ENCODE data around the gene RCSD1.

DNA sequence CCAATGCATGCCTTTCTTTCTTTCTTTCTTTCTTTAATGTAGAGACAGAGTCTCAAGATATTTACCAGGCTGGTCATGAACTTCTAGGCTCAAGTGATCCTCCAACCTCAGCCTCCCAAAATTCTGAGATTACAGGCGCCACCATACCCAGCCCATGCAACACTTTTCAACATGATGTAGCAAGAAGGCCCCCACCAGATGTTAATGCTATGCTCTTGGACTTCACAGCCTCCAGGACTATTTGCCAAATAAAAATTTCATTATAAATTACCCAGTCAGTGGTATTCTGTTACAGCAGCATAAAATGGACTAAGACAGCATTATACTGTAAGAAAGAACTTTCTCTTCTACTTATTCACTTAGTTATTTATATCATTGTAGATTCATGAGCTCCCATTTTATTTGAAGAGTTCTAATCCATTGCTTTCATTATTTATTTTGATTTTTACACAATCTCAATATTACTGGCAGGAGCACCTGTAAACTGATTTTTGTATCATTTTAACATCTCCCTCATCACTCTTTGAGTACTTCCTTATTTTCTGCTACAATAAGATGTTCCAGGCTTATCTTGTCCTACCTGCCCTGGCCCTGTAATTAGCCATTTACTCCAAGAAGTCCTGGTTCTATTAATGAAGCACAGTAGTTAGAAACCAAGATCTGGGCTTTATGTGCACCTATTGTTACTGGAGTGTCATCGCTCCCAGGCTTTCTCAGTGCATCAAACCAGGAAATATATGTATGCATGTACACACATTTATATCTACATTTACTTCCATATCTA is 4.8 kb upstream of the RCSD1 start:
- TF ChIP-seq, protein P1, sequence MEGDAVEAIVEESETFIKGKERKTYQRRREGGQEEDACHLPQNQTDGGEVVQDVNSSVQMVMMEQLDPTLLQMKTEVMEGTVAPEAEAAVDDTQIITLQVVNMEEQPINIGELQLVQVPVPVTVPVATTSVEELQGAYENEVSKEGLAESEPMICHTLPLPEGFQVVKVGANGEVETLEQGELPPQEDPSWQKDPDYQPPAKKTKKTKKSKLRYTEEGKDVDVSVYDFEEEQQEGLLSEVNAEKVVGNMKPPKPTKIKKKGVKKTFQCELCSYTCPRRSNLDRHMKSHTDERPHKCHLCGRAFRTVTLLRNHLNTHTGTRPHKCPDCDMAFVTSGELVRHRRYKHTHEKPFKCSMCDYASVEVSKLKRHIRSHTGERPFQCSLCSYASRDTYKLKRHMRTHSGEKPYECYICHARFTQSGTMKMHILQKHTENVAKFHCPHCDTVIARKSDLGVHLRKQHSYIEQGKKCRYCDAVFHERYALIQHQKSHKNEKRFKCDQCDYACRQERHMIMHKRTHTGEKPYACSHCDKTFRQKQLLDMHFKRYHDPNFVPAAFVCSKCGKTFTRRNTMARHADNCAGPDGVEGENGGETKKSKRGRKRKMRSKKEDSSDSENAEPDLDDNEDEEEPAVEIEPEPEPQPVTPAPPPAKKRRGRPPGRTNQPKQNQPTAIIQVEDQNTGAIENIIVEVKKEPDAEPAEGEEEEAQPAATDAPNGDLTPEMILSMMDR (IDR thresholded peaks at IDR 0.05; ENCODE audit: low read length) = no peak
- no peak for TF ChIP-seq EZH2 (IDR thresholded peaks at IDR 0.05; ENCODE audit: borderline replicate concordance, low read length)

Measured in OCI-LY1 (cell line).